Heart left ventricle (tissue), 16 donors: ENCODE data around the gene PCYT2. TPM values are rescaled to one million over a fixed set of nuclear protein-coding genes. Genes with fewer than 3 reads are reported as not detected.

Source experiments
- ATAC-seq, 4 donors: fragments of 200-7000 bp; cut with Tn5 transposase; one replicate each; pipeline ENCODE4 v1.9.1; 2020 to 2022; ENCODE audit warnings: moderate library complexity in 4 of 4, mild to moderate bottlenecking in 3 of 4, moderate number of reproducible peaks in 1 of 4
- DNase-seq, 5 donors: peaks; one replicate each; pipeline ENCODE4 v3.0.0-alpha.2; 2020
- H3K27ac ChIP-seq, 12 donors: fragments of 200-600 bp; sonication (generic) in 4 of 12; one replicate each; pipeline versions ENCODE4 v1.5.0 to v1.8.0; 2016 to 2022; ENCODE audit warnings: mild to moderate bottlenecking in 2 of 12
- H3K27me3 ChIP-seq, 9 donors: fragments of 200-600 bp; sonication (generic) in 2 of 9; one replicate each; pipeline versions ENCODE4 v1.5.1 to v1.8.0; 2016 to 2022; ENCODE audit warnings: mild to moderate bottlenecking in 3 of 9
- H3K36me3 ChIP-seq, 9 donors: fragments of 200-600 bp; sonication (generic) in 2 of 9; one replicate each; pipeline versions ENCODE4 v1.5.0 to v1.8.0; 2018 to 2022; ENCODE audit warnings: mild to moderate bottlenecking in 2 of 9
- H3K4me1 ChIP-seq, 12 donors: fragments of 200-600 bp; sonication (generic) in 4 of 12; one replicate each; pipeline versions ENCODE4 v1.5.0 to v1.8.0; 2016 to 2022; ENCODE audit warnings: mild to moderate bottlenecking in 3 of 12
- H3K4me3 ChIP-seq, 12 donors: fragments of 200-600 bp; sonication (generic) in 4 of 12; one replicate each; pipeline versions ENCODE4 v1.5.0 to v1.8.0; 2017 to 2022; ENCODE audit warnings: mild to moderate bottlenecking in 9 of 12, moderate library complexity in 4 of 12
- H3K9me3 ChIP-seq, 12 donors: fragments of 200-600 bp; sonication (generic) in 4 of 12; one replicate each; pipeline versions ENCODE4 v1.5.0 to v1.8.0; 2016 to 2022; ENCODE audit warnings: mild to moderate bottlenecking in 1 of 12
- POLR2A ChIP-seq, 2 donors: fragments of 450-650 bp; IDR thresholded peaks; one replicate each; pipeline ENCODE4 v1.6.1; 2017; ENCODE audit warnings: antibody characterized with exemption in 2 of 2, mild to moderate bottlenecking in 2 of 2, moderate library complexity in 2 of 2
- WGBS, 4 donors: extraction: QIAGEN DNeasy Blood & Tissue Kit in 2 of 4; methylation state at CpG; one replicate each; pipeline versions ENCODE4 v1.1.5 to v1.1.7; 2013 to 2018; 5-methylcytosine and 5-hydroxymethylcytosine counted together
- intact Hi-C, 10 donors: fragments of 100-400 bp; cut with DNase I; formaldehyde crosslinking; loops; one replicate each; pipeline versions ENCODE4 v1.11.1 to v1.14.2; 2022
- polyA plus RNA-seq, 2 donors: library from polyadenylated mRNA; stranded (reverse); fragments of 200-250 nt; gene quantifications; one replicate each; pipeline ENCODE4 v1.2.3, GENCODE V29; 2013
- total RNA-seq, 9 donors: library from RNA; depleted of rRNA in 2 of 9; stranded (reverse); fragments of >200 nt in 2 of 9; fragmentation: NEBNext Ultra II Directional in 3 of 9; extraction: Animal tissue kit (Norgen Biotek cat#: 25700) in 3 of 9; gene quantifications; one replicate each; pipeline versions ENCODE4 v1.1.0 to v1.2.4, GENCODE V29; 2016 to 2023
- TF ChIP-seq, protein P1 (sequence below), 12 donors: fragments of 200-600 bp; sonication (generic) in 4 of 12; IDR thresholded peaks; one replicate each; pipeline versions ENCODE4 v1.5.0 to v1.8.0; 2018 to 2022; ENCODE audit warnings: antibody characterized with exemption in 12 of 12, mild to moderate bottlenecking in 5 of 12
- donor health status: ischemic (EF 13 %, LVEDD 7.1; RV severe dilation, severe dysfunction).
- donor health status: healthy with polysubstance abuse.
- donor health status: DM: no; HTN: yes; CAD: no.
- donor health status: DM: no; HTN: no; CAD: no.
- donor health status: ischemic (EF 25% LVEDD 6.9; RV normal size, moderate dysfunction).
- donor health status: ischemic (EF 25% LVEDD 5.7; RV mildly dilated, moderate dysfunction).
- donor health status: healthy.
- donor health status: DM: yes; HTN: yes; CAD: no.
- donor health status: ischemic (EF 35%, LVEDD 5.7; RV mildly dilated, moderate dysfunction).
- donor health status: nonischemic (EF 11% LVEDD 7.7; RV severe dilation, severe dysfunction).
- donor health status: DM: yes; HTN: yes; CAD: no.
- donor health status: PGD.
- donor health status: ischemic (EF 29% LVEDD 5.4; RV normal size, mild dysfunction).
- donor health status: nonischemic (EF 23%, LVEDD 6.1; RV moderate dilation, normal function).

PCYT2 gene
- total and polyA plus RNA-seq, 11 donors = 28.8 to 85.5 (median 49.7) TPM

DNA sequence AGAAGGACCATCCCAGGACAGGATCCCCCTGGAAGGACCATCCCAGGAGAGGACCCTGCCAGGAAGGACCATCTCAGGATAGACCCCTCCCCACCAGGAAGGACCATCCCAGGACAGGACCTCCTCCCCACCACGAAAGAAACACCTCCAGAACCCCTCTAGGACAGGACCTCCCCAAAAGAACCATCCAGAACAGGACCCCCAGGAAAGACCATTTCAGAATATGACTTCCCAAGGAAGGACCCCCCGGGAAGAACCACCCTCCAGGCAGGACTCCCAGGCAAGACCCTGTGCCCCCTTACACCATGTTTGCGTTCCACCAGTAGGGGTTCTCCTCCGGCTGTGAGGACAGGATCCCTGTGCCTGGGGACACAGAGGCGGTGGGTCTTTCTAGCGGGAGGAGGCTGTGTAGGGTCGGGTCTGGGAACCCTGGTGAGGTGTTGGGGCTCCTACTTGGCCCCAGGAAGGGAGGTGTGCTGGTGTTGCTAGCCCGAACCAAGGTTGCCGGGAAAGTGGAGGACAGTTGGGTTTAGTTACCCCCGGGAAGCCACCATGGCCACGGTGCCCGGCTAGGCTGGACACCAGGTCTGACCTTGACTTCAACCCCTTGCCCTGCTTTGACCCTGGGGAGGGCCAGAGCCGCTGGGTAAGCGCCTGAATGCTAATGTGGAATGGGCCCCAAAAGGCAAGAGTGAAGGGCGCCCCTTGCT lies 47.6 kb upstream of the PCYT2 start:
- Histone ChIP-seq H3K27me3 (peaks cover 21 to 79% (median 51%) of the 10 kb centered on the region in 9 donors), H3K36me3 (no peaks in the 10 kb centered on the region), H3K4me3 (peak overlapping the region in 7 of 12 donors; percentile 33 to 55 (median 44)), H3K4me1 (peaks cover 2 to 35% (median 11%) of the 10 kb centered on the region in 12 donors), H3K27ac (no peak overlapping the region), H3K9me3 (no peaks in the 10 kb centered on the region)
- TF ChIP-seq POLR2A (IDR thresholded peaks at IDR 0.05) = no peak
- TF ChIP-seq, protein P1, sequence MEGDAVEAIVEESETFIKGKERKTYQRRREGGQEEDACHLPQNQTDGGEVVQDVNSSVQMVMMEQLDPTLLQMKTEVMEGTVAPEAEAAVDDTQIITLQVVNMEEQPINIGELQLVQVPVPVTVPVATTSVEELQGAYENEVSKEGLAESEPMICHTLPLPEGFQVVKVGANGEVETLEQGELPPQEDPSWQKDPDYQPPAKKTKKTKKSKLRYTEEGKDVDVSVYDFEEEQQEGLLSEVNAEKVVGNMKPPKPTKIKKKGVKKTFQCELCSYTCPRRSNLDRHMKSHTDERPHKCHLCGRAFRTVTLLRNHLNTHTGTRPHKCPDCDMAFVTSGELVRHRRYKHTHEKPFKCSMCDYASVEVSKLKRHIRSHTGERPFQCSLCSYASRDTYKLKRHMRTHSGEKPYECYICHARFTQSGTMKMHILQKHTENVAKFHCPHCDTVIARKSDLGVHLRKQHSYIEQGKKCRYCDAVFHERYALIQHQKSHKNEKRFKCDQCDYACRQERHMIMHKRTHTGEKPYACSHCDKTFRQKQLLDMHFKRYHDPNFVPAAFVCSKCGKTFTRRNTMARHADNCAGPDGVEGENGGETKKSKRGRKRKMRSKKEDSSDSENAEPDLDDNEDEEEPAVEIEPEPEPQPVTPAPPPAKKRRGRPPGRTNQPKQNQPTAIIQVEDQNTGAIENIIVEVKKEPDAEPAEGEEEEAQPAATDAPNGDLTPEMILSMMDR (IDR thresholded peaks at IDR 0.05) = no peak
- 58 to 75% (median 58%) methylated on average over 13 to 15 of the region's 15 CpGs for WGBS, 4 donors
- DNase-seq (no peak), ATAC-seq (no peak)
- intact Hi-C loops = loop anchor here (1.0 to 5.0 kb wide), 7 partner anchors 60 to 194 kb away; partner anchors contain the start of genes CENPX (in 2 of the 10) and LRRC45 (in 2 of the 10)

DNA sequence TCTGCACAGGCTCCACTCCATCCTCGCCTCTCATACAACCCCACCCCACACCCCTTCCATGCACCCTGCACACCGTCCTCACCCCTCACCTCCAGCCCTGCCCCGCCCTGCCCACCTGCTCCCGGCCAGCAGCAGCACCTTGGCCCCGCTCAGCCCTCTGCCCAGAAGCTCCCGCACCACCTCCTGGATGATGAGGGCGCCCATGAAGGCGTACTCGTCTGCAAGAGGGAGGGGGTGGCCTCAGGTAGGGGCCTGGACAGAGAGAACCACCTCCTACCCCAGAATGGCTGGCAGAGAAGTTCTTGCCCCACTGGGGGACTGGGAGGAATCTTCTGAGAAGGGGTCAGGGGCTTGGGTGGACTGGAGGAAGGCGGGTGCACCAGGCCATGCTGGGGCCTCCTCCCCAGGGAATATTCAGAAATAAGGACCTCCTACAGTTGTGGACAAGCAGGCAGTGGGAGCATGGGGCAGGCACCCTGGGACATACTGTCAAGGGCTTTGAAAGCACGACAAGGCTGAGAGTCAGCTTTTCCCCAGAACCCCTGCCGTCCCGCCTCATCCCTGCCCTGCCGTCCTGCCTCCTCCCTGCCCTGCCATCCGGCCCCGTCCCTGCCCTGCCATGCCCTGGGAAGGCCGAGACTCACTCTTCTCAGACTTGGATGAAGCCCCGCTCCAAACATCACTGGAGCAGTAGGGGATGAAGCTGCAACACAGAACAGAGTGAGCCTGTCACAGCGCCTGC lies 46.7 kb upstream of the PCYT2 start:
- TF ChIP-seq POLR2A (IDR thresholded peaks at IDR 0.05) = no peak
- TF ChIP-seq, protein P1 (IDR thresholded peaks at IDR 0.05) = no peak
- no peaks in the 10 kb centered on the region for H3K9me3 ChIP-seq
- intact Hi-C loops = loop anchor here in 7 of 10 donors (2.0 to 5.0 kb wide), 6 partner anchors 61 to 195 kb away; partner anchors contain the start of genes CENPX (in 2 of the 7) and LRRC45 (in 2 of the 7)
- H3K27ac ChIP-seq = no peak overlapping the region
- H3K27me3 ChIP-seq = peaks cover 21 to 69% (median 43%) of the 10 kb centered on the region in 9 donors
- DNase-seq = no peak
- H3K4me3 ChIP-seq = no peak overlapping the region
- no peaks in the 10 kb centered on the region for H3K36me3 ChIP-seq
- 72 to 85% (median 79%) methylated on average over 14 to 19 of the region's 19 CpGs for WGBS, 4 donors
- H3K4me1 ChIP-seq = peaks cover 2 to 35% (median 11%) of the 10 kb centered on the region in 12 donors
- no peak for ATAC-seq

DNA sequence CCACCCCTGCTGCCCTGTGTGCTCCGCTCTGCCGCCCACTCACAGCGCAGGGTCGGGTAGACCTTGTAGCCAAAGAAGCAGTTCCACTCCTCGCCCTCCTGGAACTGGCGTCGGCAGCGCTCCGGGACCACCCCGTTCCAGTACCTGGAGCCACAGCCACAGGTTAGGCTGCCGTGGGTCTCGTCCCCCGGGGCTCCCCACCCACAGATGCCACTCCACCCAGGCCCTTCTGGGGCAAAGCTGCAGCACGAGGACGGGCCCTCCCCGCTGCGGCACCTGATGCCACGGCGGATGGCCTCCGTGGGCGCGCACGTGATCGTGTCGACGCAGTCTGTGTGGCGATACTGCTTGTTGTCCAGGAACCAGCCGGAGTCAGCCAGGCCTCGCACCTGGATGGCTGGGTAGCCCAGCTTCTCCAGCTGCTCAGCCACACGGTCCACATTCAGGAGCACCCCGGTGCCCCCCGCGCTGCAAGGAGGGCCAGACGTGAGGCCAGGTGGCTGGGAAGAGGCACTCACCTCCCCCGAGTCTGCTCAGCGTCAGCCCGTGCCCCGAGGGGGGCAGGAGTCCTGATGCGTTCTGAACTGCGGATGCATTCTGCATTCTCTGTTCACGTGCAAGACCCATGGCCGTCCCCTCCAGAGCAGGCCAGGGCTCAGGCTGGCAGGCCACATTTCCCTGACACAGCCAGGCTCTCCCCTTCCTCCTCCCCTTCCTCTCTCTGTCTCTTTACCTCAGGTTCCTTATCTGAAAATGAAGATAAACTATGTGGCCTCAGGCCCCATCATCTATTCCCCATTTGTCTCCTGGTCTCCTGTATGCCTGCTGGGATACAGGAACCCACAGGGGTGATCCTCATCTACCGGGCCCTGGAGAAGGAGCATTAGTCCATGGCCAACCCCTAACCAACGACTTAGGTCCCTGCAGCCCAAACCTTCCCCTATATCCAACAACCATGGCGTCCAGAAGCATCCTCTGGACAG lies 45.7 kb upstream of the PCYT2 start:
- TF ChIP-seq, protein P1 (IDR thresholded peaks at IDR 0.05) = no peak
- TF ChIP-seq POLR2A (IDR thresholded peaks at IDR 0.05) = no peak
- Histone ChIP-seq H3K9me3 (no peaks in the 10 kb centered on the region), H3K27me3 (peaks cover 19 to 60% (median 34%) of the 10 kb centered on the region in 9 donors), H3K4me3 (no peak overlapping the region), H3K4me1 (peaks cover 2 to 29% (median 10%) of the 10 kb centered on the region in 12 donors), H3K36me3 (no peaks in the 10 kb centered on the region), H3K27ac (no peak overlapping the region)
- no peak for DNase-seq
- ATAC-seq = no peak
- intact Hi-C loops = loop anchor here in 5 of 10 donors (5.0 kb wide), 2 partner anchors 65 to 195 kb away; partner anchors contain the start of genes CENPX (in 1 of the 5) and LRRC45 (in 1 of the 5)
- 75 to 81% (median 77%) methylated on average over 24 to 45 of the region's 45 CpGs for WGBS, 4 donors
